GM23248 (cell line): ENCODE results near the gene TBX3.

Experiments used
- EZH2 ChIP-seq: fragments of 200-600 bp; sonication (generic); IDR thresholded peaks from 2 replicates; pipeline ENCODE4 v1.6.1; 2018; ENCODE audit warnings: antibody characterized with exemption, mild to moderate bottlenecking; ENCODE audit not compliant: insufficient read depth, poor library complexity, severe bottlenecking
- EZH2phosphoT487 ChIP-seq: fragments of 200-600 bp; sonication (generic); IDR thresholded peaks from 2 replicates; pipeline ENCODE4 v1.6.1; 2018; ENCODE audit warnings: antibody characterized with exemption, moderate library complexity, mild to moderate bottlenecking, low read depth; ENCODE audit not compliant: insufficient read depth

GRCh38 chr12:114671443-114672411 lies 12.2 kb downstream of the TBX3 start:
- TF ChIP-seq EZH2 (no peak), EZH2phosphoT487 (no peak)
